ENCODE results near the gene ARMC9.
A peak's percentile ranks its signal among the peaks of the same experiment; 100 is the strongest.
"Not testable (repeated sequence)": the region's sequence is repeated elsewhere in the genome, so short reads cannot be mapped to it uniquely, and the experiment has no call there.

Gene ARMC9

GRCh38 chr2:231297108-231297908 is 98.9 kb downstream of the ARMC9 start:
- no peak overlapping the region for H3K4me3 ChIP-seq (replicated peaks; ENCODE audit: low read depth, low read length)
- peak; percentile 67 for DNase-seq (ENCODE audit: low read depth)
- TF ChIP-seq CTCF (IDR thresholded peaks at IDR 0.05; ENCODE audit: low read length, missing control alignments) = peak; percentile 80

GRCh38 chr2:231298091-231298490 is 99.7 kb downstream of the ARMC9 start:
- no peak for DNase-seq (ENCODE audit: low read depth)
- H3K4me3 ChIP-seq (replicated peaks; ENCODE audit: low read depth, low read length) = no peak overlapping the region
- TF ChIP-seq CTCF (IDR thresholded peaks at IDR 0.05; ENCODE audit: low read length, missing control alignments) = no peak

- TF ChIP-seq CTCF (IDR thresholded peaks at IDR 0.05; ENCODE audit: low read length, missing control alignments) = no peak
- no peak for DNase-seq (ENCODE audit: low read depth)
- H3K4me3 ChIP-seq (replicated peaks; ENCODE audit: low read depth, low read length) = no peak overlapping the region
Measured at GRCh38 chr2:231299267-231299666, 100.8 kb downstream of the ARMC9 start.

GRCh38 chr2:231300020-231300721 is 101.7 kb downstream of the ARMC9 start:
- no peak for TF ChIP-seq CTCF (IDR thresholded peaks at IDR 0.05; ENCODE audit: low read length, missing control alignments)
- no peak for DNase-seq (ENCODE audit: low read depth)
- H3K4me3 ChIP-seq (replicated peaks; ENCODE audit: low read depth, low read length) = no peak overlapping the region

- DNase-seq (ENCODE audit: low read depth) = no peak
- H3K4me3 ChIP-seq (replicated peaks; ENCODE audit: low read depth, low read length) = no peak overlapping the region
- no peak for TF ChIP-seq CTCF (IDR thresholded peaks at IDR 0.05; ENCODE audit: low read length, missing control alignments)
Measured at GRCh38 chr2:231300722-231301076, 102.3 kb downstream of the ARMC9 start.

GRCh38 chr2:231304259-231304658 is 105.8 kb downstream of the ARMC9 start:
- DNase-seq (ENCODE audit: low read depth) = not testable (repeated sequence)

GRCh38 chr2:231305221-231305620 is 106.8 kb downstream of the ARMC9 start:
- H3K4me3 ChIP-seq (replicated peaks; ENCODE audit: low read depth, low read length) = no peak overlapping the region
- TF ChIP-seq CTCF (IDR thresholded peaks at IDR 0.05; ENCODE audit: low read length, missing control alignments) = no peak
- no peak for DNase-seq (ENCODE audit: low read depth)

More at GRCh38 chr2:231304259-231304658, 105.8 kb downstream of the ARMC9 start:
- H3K4me3 ChIP-seq (replicated peaks; ENCODE audit: low read depth, low read length) = not testable (repeated sequence)

Data from fibroblast of pulmonary artery (primary cell).